Breast epithelium (tissue), 4 donors: Measurements from ENCODE around the gene RAP1GAP2. TPM values are rescaled to one million over a fixed set of nuclear protein-coding genes. Genes with fewer than 3 reads are reported as not detected.

Source experiments
- DNase-seq, 2 donors: peaks; one replicate each; pipeline ENCODE4 v3.0.0-alpha.2; 2019; ENCODE audit warnings: low spot score in 2 of 2
- H3K27ac ChIP-seq, 2 donors: fragments of 200-600 bp; sonication (generic) in 1 of 2; one replicate each; pipeline ENCODE4 v1.5.1; 2016 to 2019; ENCODE audit warnings: mild to moderate bottlenecking in 1 of 2
- H3K27me3 ChIP-seq, 2 donors: fragments of 200-600 bp; sonication (generic) in 1 of 2; one replicate each; pipeline versions ENCODE4 v1.5.1 to v1.6.0; 2017 to 2019; ENCODE audit warnings: control low read depth in 1 of 2, mild to moderate bottlenecking in 1 of 2
- H3K36me3 ChIP-seq: fragments of 200-600 bp; one replicate; pipeline ENCODE4 v1.5.1; 2019
- H3K4me1 ChIP-seq, 2 donors: fragments of 200-600 bp; sonication (generic); one replicate each; pipeline ENCODE4 v1.5.1; 2016 to 2019; ENCODE audit warnings: control low read depth in 1 of 2
- H3K4me3 ChIP-seq, 3 donors: fragments of 200-600 bp; sonication (generic); 1 replicate in 2 of 3; 2 replicates in 1 of 3; pipeline ENCODE4 v1.5.1; 2016 to 2019; ENCODE audit warnings: mild to moderate bottlenecking in 3 of 3, moderate library complexity in 2 of 3
- H3K9me3 ChIP-seq, 2 donors: fragments of 200-600 bp; sonication (generic) in 1 of 2; one replicate each; pipeline ENCODE4 v1.5.1; 2016 to 2019; ENCODE audit warnings: control low read depth in 1 of 2
- POLR2A ChIP-seq: fragments of 450-650 bp; IDR thresholded peaks from one replicate; pipeline ENCODE4 v1.6.1; 2016; ENCODE audit warnings: antibody characterized with exemption, mild to moderate bottlenecking, moderate library complexity
- POLR2AphosphoS5 ChIP-seq, 3 donors: sonication (generic); formaldehyde crosslinking; IDR thresholded peaks; one replicate each; pipeline ENCODE4 v1.6.1; 2017; ENCODE audit warnings: antibody characterized with exemption in 3 of 3
- intact Hi-C: fragments of 100-400 bp; cut with DNase I; formaldehyde crosslinking; loops from one replicate; pipeline ENCODE4 v1.15.1; 2023; ENCODE audit warnings: low total_unique reads
- total RNA-seq, 3 donors: library from RNA; depleted of rRNA; stranded (reverse); fragments of >200 nt; gene quantifications; one replicate each; pipeline ENCODE4 v1.1.0, GENCODE V29; 2016
- TF ChIP-seq, protein P1 (sequence below), 3 donors: fragments of 450-650 bp; IDR thresholded peaks; one replicate each; pipeline ENCODE4 v1.5.1; 2016 to 2017; ENCODE audit warnings: antibody characterized with exemption in 3 of 3, mild to moderate bottlenecking in 3 of 3, moderate library complexity in 3 of 3

RAP1GAP2 gene
- total RNA-seq, 3 donors from 2014 or later: 5.3 to 23.4 (median 10.8) TPM

- H3K4me1 ChIP-seq: no peaks in the 10 kb centered on the region
- no peaks in the 10 kb centered on the region for H3K9me3 ChIP-seq
- no peaks in the 10 kb centered on the region for H3K27me3 ChIP-seq
- no peaks in the 10 kb centered on the region for H3K36me3 ChIP-seq
- no peak overlapping the region for H3K27ac ChIP-seq
- intact Hi-C loops: loop anchor here (10.0 kb wide), 1 partner anchor 1472 kb away; no protein-coding TSS in a partner anchor
- no peak overlapping the region for H3K4me3 ChIP-seq
- TF ChIP-seq POLR2A (no peak), POLR2AphosphoS5 (IDR thresholded peaks at IDR 0.05) (no peak)
- TF ChIP-seq, protein P1, sequence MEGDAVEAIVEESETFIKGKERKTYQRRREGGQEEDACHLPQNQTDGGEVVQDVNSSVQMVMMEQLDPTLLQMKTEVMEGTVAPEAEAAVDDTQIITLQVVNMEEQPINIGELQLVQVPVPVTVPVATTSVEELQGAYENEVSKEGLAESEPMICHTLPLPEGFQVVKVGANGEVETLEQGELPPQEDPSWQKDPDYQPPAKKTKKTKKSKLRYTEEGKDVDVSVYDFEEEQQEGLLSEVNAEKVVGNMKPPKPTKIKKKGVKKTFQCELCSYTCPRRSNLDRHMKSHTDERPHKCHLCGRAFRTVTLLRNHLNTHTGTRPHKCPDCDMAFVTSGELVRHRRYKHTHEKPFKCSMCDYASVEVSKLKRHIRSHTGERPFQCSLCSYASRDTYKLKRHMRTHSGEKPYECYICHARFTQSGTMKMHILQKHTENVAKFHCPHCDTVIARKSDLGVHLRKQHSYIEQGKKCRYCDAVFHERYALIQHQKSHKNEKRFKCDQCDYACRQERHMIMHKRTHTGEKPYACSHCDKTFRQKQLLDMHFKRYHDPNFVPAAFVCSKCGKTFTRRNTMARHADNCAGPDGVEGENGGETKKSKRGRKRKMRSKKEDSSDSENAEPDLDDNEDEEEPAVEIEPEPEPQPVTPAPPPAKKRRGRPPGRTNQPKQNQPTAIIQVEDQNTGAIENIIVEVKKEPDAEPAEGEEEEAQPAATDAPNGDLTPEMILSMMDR (IDR thresholded peaks at IDR 0.05): no peak
- DNase-seq: no peak
Observed at GRCh38 chr17:3032258-3033247, 236.3 kb downstream of the RAP1GAP2 start.

- TF ChIP-seq POLR2A (no peak), POLR2AphosphoS5 (IDR thresholded peaks at IDR 0.05) (no peak)
- TF ChIP-seq, protein P1 (IDR thresholded peaks at IDR 0.05): no peak
- Histone ChIP-seq H3K4me3 (no peak overlapping the region), H3K27me3 (no peaks in the 10 kb centered on the region), H3K27ac (no peak overlapping the region), H3K4me1 (no peaks in the 10 kb centered on the region), H3K36me3 (no peaks in the 10 kb centered on the region), H3K9me3 (no peaks in the 10 kb centered on the region)
- intact Hi-C loops: loop anchor here (10.0 kb wide), 1 partner anchor 1472 kb away; no protein-coding TSS in a partner anchor
- no peak for DNase-seq
Observed at GRCh38 chr17:3033248-3033640, 237.0 kb downstream of the RAP1GAP2 start.

- no peak overlapping the region for H3K4me3 ChIP-seq
- intact Hi-C loops: loop anchor here (10.0 kb wide), 1 partner anchor 1471 kb away; no protein-coding TSS in a partner anchor
- no peak overlapping the region for H3K27ac ChIP-seq
- TF ChIP-seq POLR2AphosphoS5 (IDR thresholded peaks at IDR 0.05) (no peak), POLR2A (no peak)
- TF ChIP-seq, protein P1 (IDR thresholded peaks at IDR 0.05): no peak
- no peaks in the 10 kb centered on the region for H3K9me3 ChIP-seq
- no peak for DNase-seq
- no peaks in the 10 kb centered on the region for H3K36me3 ChIP-seq
- H3K27me3 ChIP-seq: no peaks in the 10 kb centered on the region
- H3K4me1 ChIP-seq: no peaks in the 10 kb centered on the region
Observed at GRCh38 chr17:3033741-3034577, 237.7 kb downstream of the RAP1GAP2 start.

- no peak for DNase-seq
- no peak for TF ChIP-seq POLR2AphosphoS5 (IDR thresholded peaks at IDR 0.05)
- TF ChIP-seq, protein P1 (IDR thresholded peaks at IDR 0.05): no peak
- no peak overlapping the region for H3K27ac ChIP-seq
Observed at GRCh38 chr17:3034578-3034920, 238.3 kb downstream of the RAP1GAP2 start.

More at GRCh38 chr17:3034578-3034920, 238.3 kb downstream of the RAP1GAP2 start:
- Histone ChIP-seq H3K27me3 (no peaks in the 10 kb centered on the region), H3K9me3 (no peaks in the 10 kb centered on the region), H3K36me3 (no peaks in the 10 kb centered on the region), H3K4me1 (no peaks in the 10 kb centered on the region), H3K4me3 (no peak overlapping the region)
- intact Hi-C loops: loop anchor here (10.0 kb wide), 1 partner anchor 1470 kb away; no protein-coding TSS in a partner anchor
